K562 (cell line): ENCODE measurements around the gene FUT2. TPM values are rescaled to one million over a fixed set of nuclear protein-coding genes. Genes with fewer than 3 reads are reported as not detected.

ENCODE experiments used
- ATAC-seq: fragments of 200-7000 bp; cut with Tn5 transposase; 3 replicates; pipeline ENCODE4 v1.9.1; 2020; ENCODE audit warnings: moderate library complexity
- BruUV-seq: library from RNA; stranded (reverse); fragments of 400-500 nt; replicated peaks from 2 replicates; lab custom pipeline; 2021; lab: Mats Ljungman, UMichigan
- CTCF ChIA-PET: fragments of 300-600 bp; formaldehyde crosslinking; extraction: SDS; loops from one replicate; lab custom pipeline; 2021; ENCODE audit warnings: low intra/inter-chr PET ratio; lab: Yijun Ruan, JAX
- POLR2A ChIA-PET: fragments of 300-600, 350-650 bp; sonication (Branson Sonifier 250); formaldehyde crosslinking; extraction: SDS; loops from one replicate; lab custom pipeline; 2021; ENCODE audit warnings: antibody characterized with exemption, inconsistent platforms; lab: Yijun Ruan, JAX
- DNase-seq, 4 experiments: peaks; one replicate each; pipeline versions ENCODE4 v3.0.0 to v3.0.0-alpha.2; 2011 to 2018; ENCODE audit warnings: low spot score in 3 of 4, mixed read lengths in 3 of 4; ENCODE audit errors: extremely low read depth in 1 of 4
- FAIRE-seq: peaks from 2 replicates; lab custom pipeline; 2011; peaks lifted over from hg19 to GRCh38; lab: Jason Lieb, UNC
- H2AFZ ChIP-seq: 2 replicates; pipeline ENCODE4 v1.6.0; 2011; ENCODE audit warnings: low read depth, low read length, control low read depth, inconsistent platforms
- H3K27ac ChIP-seq: fragments of 200-600 bp; 3 replicates; pipeline ENCODE4 v1.8.0; 2011; ENCODE audit warnings: low read depth, mild to moderate bottlenecking, control low read depth, inconsistent platforms, low read length, moderate library complexity, mixed read lengths; ENCODE audit errors: extremely low read depth
- H3K27me3 ChIP-seq, 2 experiments: fragments of 300-600 bp in 1 of 2; 2 replicates in 1 of 2; 3 replicates in 1 of 2; pipeline versions ENCODE4 v1.6.0 to v1.8.0; 2011; ENCODE audit warnings: inconsistent platforms in 2 of 2, low read length in 2 of 2, mild to moderate bottlenecking in 1 of 2, mixed read lengths in 1 of 2, moderate library complexity in 1 of 2; ENCODE audit not compliant: control insufficient read depth in 2 of 2, insufficient read depth in 2 of 2
- H3K36me3 ChIP-seq: fragments of 300-600 bp; 3 replicates; pipeline ENCODE4 v1.8.0; 2011; ENCODE audit warnings: mild to moderate bottlenecking, low read length, inconsistent platforms; ENCODE audit not compliant: control insufficient read depth, insufficient read depth
- H3K4me1 ChIP-seq, 2 experiments: fragments of 200-600 bp in 1 of 2; replicated peaks in 1 of 2; 2 replicates in 1 of 2; 3 replicates in 1 of 2; pipeline versions ENCODE4 v1.5.1 to v1.8.0; 2011; ENCODE audit warnings: inconsistent platforms in 2 of 2, low read length in 2 of 2, mild to moderate bottlenecking in 1 of 2, mixed read lengths in 1 of 2, moderate library complexity in 1 of 2; ENCODE audit not compliant: control insufficient read depth in 2 of 2, insufficient read depth in 2 of 2
- H3K4me2 ChIP-seq: 2 replicates; pipeline ENCODE4 v1.6.1; 2011; ENCODE audit warnings: low read length, control low read depth, inconsistent platforms, mixed read lengths; ENCODE audit not compliant: insufficient read depth
- H3K4me3 ChIP-seq: fragments of 200-600 bp; sonication (generic), shearing (Covaris generic); 2 replicates; pipeline ENCODE4 v1.5.1; 2016; ENCODE audit warnings: control low read depth, inconsistent platforms
- H3K79me2 ChIP-seq: fragments of 200-600 bp; 3 replicates; pipeline ENCODE4 v1.8.0; 2011; ENCODE audit warnings: low read length, inconsistent platforms; ENCODE audit not compliant: control insufficient read depth, insufficient read depth
- H3K9ac ChIP-seq, 2 experiments: 2 replicates each; pipeline versions ENCODE4 v1.6.0 to v1.6.1; 2011; ENCODE audit warnings: low read depth in 2 of 2, low read length in 2 of 2, control low read depth in 1 of 2, inconsistent platforms in 1 of 2, mild to moderate bottlenecking in 1 of 2, mixed read lengths in 1 of 2; ENCODE audit not compliant: insufficient read depth in 1 of 2
- H3K9me1 ChIP-seq: one replicate; pipeline ENCODE4 v1.6.0; 2011; ENCODE audit warnings: inconsistent platforms, mild to moderate bottlenecking, low read length, moderate library complexity; ENCODE audit not compliant: control insufficient read depth, insufficient read depth
- H3K9me3 ChIP-seq: replicated peaks from 2 replicates; pipeline ENCODE4 v1.5.1; 2011; ENCODE audit warnings: low read depth, low read length, inconsistent platforms; ENCODE audit not compliant: control insufficient read depth, insufficient read depth
- H4K20me1 ChIP-seq: replicated peaks from 2 replicates; pipeline ENCODE4 v1.6.1; 2011; ENCODE audit warnings: low read length, inconsistent platforms, mixed read lengths; ENCODE audit not compliant: control insufficient read depth, insufficient read depth
- AFF1 ChIP-seq, 2 experiments: fragments of 450-650 bp; IDR thresholded peaks; 2 replicates each; pipeline ENCODE4 v1.6.1; 2018; ENCODE audit warnings: mild to moderate bottlenecking in 2 of 2, low read depth in 1 of 2; ENCODE audit not compliant: partially characterized antibody in 2 of 2
- ATF1 ChIP-seq, 2 experiments: fragments of 450-650 bp in 1 of 2; IDR thresholded peaks; 2 replicates each; pipeline ENCODE4 v1.6.1; 2016; ENCODE audit warnings: missing compliant biosample characterization in 1 of 2, missing genetic modification characterization in 1 of 2
- CHD2 ChIP-seq: IDR thresholded peaks from 2 replicates; pipeline ENCODE4 v1.6.1; 2011; ENCODE audit warnings: low read depth, low read length
- HINFP ChIP-seq: fragments of 450-650 bp; conservative IDR thresholded peaks from 2 replicates; pipeline ENCODE4 v1.6.1; 2016; ENCODE audit warnings: missing genetic modification characterization, low read depth, mild to moderate bottlenecking, control low read depth, missing compliant biosample characterization
- MAZ ChIP-seq, 2 experiments: fragments of 450-650 bp in 1 of 2; sonication (generic) in 1 of 2; formaldehyde crosslinking; IDR thresholded peaks in 1 of 2; conservative IDR thresholded peaks in 1 of 2; 2 replicates each; pipeline versions ENCODE4 v1.4.0 to v1.5.0; 2020; ENCODE audit warnings: mild to moderate bottlenecking in 1 of 2, missing genetic modification reagents in 1 of 2
- MEF2D ChIP-seq: conservative IDR thresholded peaks from 2 replicates; pipeline ENCODE4 v1.6.1; 2016; ENCODE audit warnings: low read depth, missing genetic modification characterization, missing compliant biosample characterization
- POLR2H ChIP-seq: IDR thresholded peaks from 2 replicates; pipeline ENCODE4 v1.6.1; 2016; ENCODE audit warnings: missing genetic modification characterization, low read depth, mild to moderate bottlenecking, control low read depth, missing compliant biosample characterization, moderate library complexity
- RCOR1 ChIP-seq, 2 experiments: IDR thresholded peaks; 2 replicates each; pipeline ENCODE4 v1.6.1; 2012; ENCODE audit warnings: low read depth in 2 of 2, low read length in 2 of 2, borderline replicate concordance in 1 of 2, improper control_type of control experiment in 1 of 2
- SMAD2 ChIP-seq: fragments of 150-350 bp; IDR thresholded peaks from 2 replicates; pipeline ENCODE4 v1.6.1; 2014; ENCODE audit warnings: low read depth, mild to moderate bottlenecking, low read length
- TCF7 ChIP-seq: sonication (generic); IDR thresholded peaks from 2 replicates; pipeline ENCODE4 v1.6.1; 2016; ENCODE audit warnings: antibody characterized with exemption, borderline replicate concordance
- TGIF2 ChIP-seq: sonication (generic); formaldehyde crosslinking; IDR thresholded peaks from 2 replicates; pipeline ENCODE4 v1.8.1; 2022; ENCODE audit warnings: mild to moderate bottlenecking, missing genetic modification reagents, moderate library complexity
- WGBS: fragments of 100-300 bp; shearing (Covaris generic); methylation state at CpG from one replicate; pipeline ENCODE4 v1.1.6; 2016; ENCODE audit warnings: low coverage, mixed read lengths; ENCODE audit not compliant: insufficient coverage; ENCODE audit errors: missing lambda C conversion rate; 5-methylcytosine and 5-hydroxymethylcytosine counted together
- in situ Hi-C: fragments of 300-500 bp; cut with MboI; formaldehyde crosslinking; loops from 4 replicates; pipeline ENCODE4 v1.15.0; 2018; ENCODE audit warnings: inconsistent platforms, mixed read lengths
- intact Hi-C: fragments of 100-400 bp; cut with micrococcal nuclease; formaldehyde crosslinking; loops from 2 replicates; pipeline ENCODE4 v1.14.2; 2022
- polyA plus RNA-seq, 8 experiments: library from polyadenylated mRNA; depleted of rRNA in 4 of 8; stranded (reverse) in 5 of 8; unstranded in 3 of 8; fragments of >200 nt; fragmentation: Nextera tagmentation in 2 of 8; fragmentation: Illumina TruSeq in 1 of 8; extraction: Ambion mirVana in 2 of 8; extraction: Trizol in 1 of 8; gene quantifications; 2 replicates each; pipeline versions ENCODE4 v1.2.1 to v1.2.3, GENCODE V29; 2011 to 2014; ENCODE audit warnings: inconsistent platforms in 1 of 8, missing spikeins in 1 of 8
- total RNA-seq, 7 experiments: library from RNA; depleted of rRNA in 6 of 7; stranded (reverse); fragments of >200 nt in 6 of 7; fragmentation: Illumina TruSeq in 2 of 7; extraction: Trizol in 2 of 7; gene quantifications; 2 replicates each; pipeline versions ENCODE4 v1.2.1 to v1.2.3, GENCODE V29; 2011 to 2021; ENCODE audit warnings: low replicate concordance in 1 of 7

FUT2 gene
- total and polyA plus RNA-seq, 9 of the 15 experiments (the other 6 are each of a cell fraction or from before 2014, with no cell fraction given) = 0.03 to 0.04 TPM; not detected in 7

- no peak for FAIRE-seq
- H3K79me2 ChIP-seq = no peaks in the 10 kb centered on the region
- in situ Hi-C loops (no loop called here), intact Hi-C loops (no loop called here)
- H3K27me3 ChIP-seq = no peaks in the 10 kb centered on the region
- no peak for ATAC-seq
- WGBS = 78% methylated on average over 17 of the region's 26 CpGs
- H3K27ac ChIP-seq = no peak overlapping the region
- no peaks in the 10 kb centered on the region for H3K36me3 ChIP-seq
- ChIA-PET POLR2A (interaction anchor here (0.6 kb wide), 1 partner anchor 125 kb away, joined by 3 read pairs; no protein-coding TSS in a partner anchor), CTCF (no interaction called here)
- peaks cover 3 to 32% of the 10 kb centered on the region in 2 experiments; a peak in 4 of 5 replicates for H3K4me1 ChIP-seq
- no peaks in the 10 kb centered on the region for H3K9me1 ChIP-seq
- no peak overlapping the region for H3K4me3 ChIP-seq
- BruUV-seq = no TSS peak
- H3K4me2 ChIP-seq = no peak overlapping the region
- H4K20me1 ChIP-seq = no peaks in the 10 kb centered on the region
- H2AFZ ChIP-seq = no peak overlapping the region
- no peaks in the 10 kb centered on the region for H3K9me3 ChIP-seq
- no peak overlapping the region for H3K9ac ChIP-seq
- DNase-seq = no peak
- TF ChIP-seq MEF2D (tag) (no peak), TCF7 (no peak), ATF1 (CRISPR knock-in tag; IDR thresholded peaks at IDR 0.05) (no peak), ATF1 (tag; IDR thresholded peaks at IDR 0.05) (no peak), MAZ (CRISPR knock-in tag; conservative IDR thresholded peaks at IDR 0.05 in 1 of 2, IDR thresholded peaks at IDR 0.05 in 1 of 2) (no peak), HINFP (tag) (no peak), TGIF2 (CRISPR knock-in tag) (no peak), POLR2H (tag) (no peak), SMAD2 (no peak), CHD2 (no peak), AFF1 (IDR thresholded peaks at IDR 0.05; ENCODE audit: low read depth in 1 of 2, partially characterized antibody in 2 of 2) (no peak), RCOR1 (IDR thresholded peaks at IDR 0.05; ENCODE audit: borderline replicate concordance in 1 of 2, low read depth in 2 of 2, low read length in 2 of 2) (no peak)
Measured at GRCh38 chr19:48669903-48670668, 25.7 kb upstream of the FUT2 start.
